GM12878 (cell line): ENCODE data around the gene UMPS. TPM values are rescaled to one million over a fixed set of nuclear protein-coding genes. Genes with fewer than 3 reads are reported as not detected.

Experiments used
- ATAC-seq: fragments of 200-7000 bp; cut with Tn5 transposase; 3 replicates; pipeline ENCODE4 v1.9.1; 2020; ENCODE audit warnings: mild to moderate bottlenecking, moderate library complexity
- BruUV-seq: library from RNA; stranded (reverse); fragments of 400-500 nt; replicated peaks from 2 replicates; lab custom pipeline; 2021; lab: Mats Ljungman, UMichigan
- CTCF ChIA-PET: fragments of 300-600 bp; sonication (Branson Sonifier 250); formaldehyde crosslinking; extraction: SDS; loops from one replicate; lab custom pipeline; 2021; ENCODE audit warnings: inconsistent platforms; lab: Yijun Ruan, JAX
- POLR2A ChIA-PET: fragments of 350-600 bp; formaldehyde crosslinking; extraction: SDS; loops from one replicate; lab custom pipeline; 2021; ENCODE audit warnings: inconsistent platforms; lab: Charles Lee
- RAD21 ChIA-PET: fragments of 300-600 bp; sonication (Branson Sonifier 250); formaldehyde crosslinking; loops from one replicate; lab custom pipeline; 2023; ENCODE audit warnings: antibody characterized with exemption; ENCODE audit not compliant: unreplicated experiment; lab: Charles Lee
- SMC1A ChIA-PET: fragments of 300-600 bp; sonication (Branson Sonifier 250); formaldehyde crosslinking; loops from one replicate; lab custom pipeline; 2023; ENCODE audit not compliant: unreplicated experiment, uncharacterized antibody; lab: Charles Lee
- DNase-seq: peaks from one replicate; pipeline ENCODE4 v3.0.0-alpha.2; 2011; ENCODE audit warnings: low read depth, low spot score
- FAIRE-seq: peaks from 3 replicates; lab custom pipeline; 2011; peaks lifted over from hg19 to GRCh38; lab: Jason Lieb, UNC
- H2AFZ ChIP-seq: 2 replicates; pipeline ENCODE4 v1.6.0; 2011; ENCODE audit warnings: low read depth, low read length, control low read depth; ENCODE audit not compliant: control insufficient read depth
- H3K27ac ChIP-seq: 2 replicates; pipeline ENCODE4 v1.5.1; 2011; ENCODE audit warnings: control low read depth; ENCODE audit not compliant: control insufficient read depth, insufficient read depth
- H3K27me3 ChIP-seq, 2 experiments: replicated peaks in 1 of 2; 2 replicates each; pipeline versions ENCODE4 v1.6.0 to v1.6.1; 2011; ENCODE audit warnings: low read length in 1 of 2; ENCODE audit not compliant: control insufficient read depth in 2 of 2, insufficient read depth in 2 of 2
- H3K36me3 ChIP-seq, 2 experiments: 2 replicates each; pipeline ENCODE4 v1.5.1; 2011; ENCODE audit warnings: low read length in 1 of 2; ENCODE audit not compliant: control insufficient read depth in 2 of 2, insufficient read depth in 2 of 2
- H3K4me1 ChIP-seq: 2 replicates; pipeline ENCODE4 v1.6.1; 2011; ENCODE audit warnings: mild to moderate bottlenecking, low read length, moderate library complexity, mixed read lengths; ENCODE audit not compliant: control insufficient read depth, insufficient read depth
- H3K4me2 ChIP-seq: 2 replicates; pipeline ENCODE4 v1.6.0; 2011; ENCODE audit warnings: control low read depth; ENCODE audit not compliant: control insufficient read depth, insufficient read depth
- H3K4me3 ChIP-seq: fragments of 200-600 bp; sonication (generic); 2 replicates; pipeline ENCODE4 v1.5.1; 2016
- H3K79me2 ChIP-seq: 2 replicates; pipeline ENCODE4 v1.6.0; 2011; ENCODE audit warnings: low read length; ENCODE audit not compliant: control insufficient read depth, insufficient read depth
- H3K9ac ChIP-seq: 2 replicates; pipeline ENCODE4 v1.8.0; 2011; ENCODE audit warnings: low read length, control low read depth, mixed read lengths; ENCODE audit not compliant: control insufficient read depth, insufficient read depth
- H3K9me3 ChIP-seq: replicated peaks from 3 replicates; pipeline ENCODE4 v1.5.1; 2011; ENCODE audit warnings: mild to moderate bottlenecking, low read length; ENCODE audit not compliant: control insufficient read depth, insufficient read depth
- H4K20me1 ChIP-seq: 2 replicates; pipeline ENCODE4 v1.6.0; 2011; ENCODE audit not compliant: control insufficient read depth, insufficient read depth
- ASH2L ChIP-seq: fragments of 300-600, 200-600 bp; sonication (generic); IDR thresholded peaks from 2 replicates; pipeline ENCODE4 v1.6.1; 2017; ENCODE audit warnings: low read depth, mild to moderate bottlenecking, borderline replicate concordance
- BRCA1 ChIP-seq: IDR thresholded peaks from 2 replicates; pipeline ENCODE4 v1.6.1; 2011; ENCODE audit warnings: low read depth, low read length, improper control_type of control experiment
- HDAC2 ChIP-seq: fragments of 200-600 bp; sonication (generic); IDR thresholded peaks from 2 replicates; pipeline ENCODE4 v1.6.1; 2017
- IRF5 ChIP-seq: fragments of 450-650 bp; IDR thresholded peaks from 2 replicates; pipeline ENCODE4 v1.6.1; 2017; ENCODE audit warnings: borderline replicate concordance
- MYB ChIP-seq: fragments of 150-350 bp; IDR thresholded peaks from 2 replicates; pipeline ENCODE4 v1.6.1; 2014; ENCODE audit warnings: mild to moderate bottlenecking, low read depth, low read length, borderline replicate concordance
- NR2C2 ChIP-seq: IDR thresholded peaks from 2 replicates; pipeline ENCODE4 v1.6.1; 2011; ENCODE audit warnings: borderline replicate concordance, low read depth; ENCODE audit not compliant: control insufficient read depth, insufficient read length
- PBX3 ChIP-seq: IDR thresholded peaks from 2 replicates; pipeline ENCODE4 v1.6.1; 2011; ENCODE audit warnings: mild to moderate bottlenecking, low read depth, low read length, moderate library complexity; ENCODE audit not compliant: insufficient replicate concordance
- RAD51 ChIP-seq: fragments of 450-650 bp; IDR thresholded peaks from 2 replicates; pipeline ENCODE4 v1.6.1; 2016; ENCODE audit warnings: moderate library complexity, mild to moderate bottlenecking, inconsistent platforms
- RBBP5 ChIP-seq: fragments of 200-600 bp; sonication (generic); conservative IDR thresholded peaks from 2 replicates; pipeline ENCODE4 v1.6.1; 2016
- SIX5 ChIP-seq: IDR thresholded peaks from 2 replicates; pipeline ENCODE4 v1.6.1; 2011; ENCODE audit warnings: mild to moderate bottlenecking, low read depth, low read length, moderate library complexity; ENCODE audit not compliant: severe bottlenecking
- SREBF1 ChIP-seq: IDR thresholded peaks from 2 replicates; pipeline ENCODE4 v1.6.1; 2012; ENCODE audit warnings: mild to moderate bottlenecking, low read length
- TARDBP ChIP-seq: IDR thresholded peaks from 2 replicates; pipeline ENCODE4 v1.6.1; 2016; ENCODE audit warnings: borderline replicate concordance
- YY1 ChIP-seq: IDR thresholded peaks from 2 replicates; pipeline ENCODE4 v1.6.1; 2011; ENCODE audit warnings: low read depth, mild to moderate bottlenecking, low read length
- ZNF217 ChIP-seq: fragments of 450-650 bp; IDR thresholded peaks from 2 replicates; pipeline ENCODE4 v1.6.1; 2017; ENCODE audit warnings: antibody characterized with exemption, mild to moderate bottlenecking
- WGBS: methylation state at CpG from one replicate; pipeline ENCODE4 v1.1.6; 2016; ENCODE audit warnings: low lambda C conversion rate; ENCODE audit not compliant: insufficient replicate concordance, insufficient coverage; ENCODE audit errors: missing lambda C conversion rate; 5-methylcytosine and 5-hydroxymethylcytosine counted together
- in situ Hi-C: fragments of 300-500 bp; cut with MboI; formaldehyde crosslinking; loops from 9 replicates; pipeline ENCODE4 v1.14.3; 2018; ENCODE audit warnings: mixed read lengths
- intact Hi-C: fragments of 100-400 bp; cut with micrococcal nuclease; formaldehyde crosslinking; loops from one replicate; pipeline ENCODE4 v1.14.2; 2022; ENCODE audit not compliant: unreplicated experiment
- polyA plus RNA-seq, 11 experiments: library from polyadenylated mRNA; depleted of rRNA in 4 of 11; unstranded in 6 of 11; stranded (reverse) in 5 of 11; fragments of >200 nt; fragmentation: Nextera tagmentation in 4 of 11; fragmentation: Illumina TruSeq in 1 of 11; extraction: Ambion mirVana in 4 of 11; extraction: Trizol in 1 of 11; gene quantifications; 1 replicate in 1 of 11; 2 replicates in 10 of 11; pipeline versions ENCODE4 v1.2.1 to v1.2.3, GENCODE V29; 2011 to 2016; ENCODE audit warnings: inconsistent platforms in 2 of 11, missing spikeins in 2 of 11, low read depth in 1 of 11
- total RNA-seq, 4 experiments: library from RNA; depleted of rRNA in 3 of 4; stranded (reverse); fragments of >200 nt in 3 of 4; fragmentation: Illumina TruSeq in 1 of 4; extraction: Trizol in 1 of 4; gene quantifications; 2 replicates each; pipeline versions ENCODE4 v1.2.1 to v1.2.3, GENCODE V29; 2013 to 2021

The UMPS gene
- total and polyA plus RNA-seq, 10 of the 15 experiments (the other 5 are each of a cell fraction or from before 2014, with no cell fraction given) = 30.6 to 82.8 (median 49.5) TPM

DNA sequence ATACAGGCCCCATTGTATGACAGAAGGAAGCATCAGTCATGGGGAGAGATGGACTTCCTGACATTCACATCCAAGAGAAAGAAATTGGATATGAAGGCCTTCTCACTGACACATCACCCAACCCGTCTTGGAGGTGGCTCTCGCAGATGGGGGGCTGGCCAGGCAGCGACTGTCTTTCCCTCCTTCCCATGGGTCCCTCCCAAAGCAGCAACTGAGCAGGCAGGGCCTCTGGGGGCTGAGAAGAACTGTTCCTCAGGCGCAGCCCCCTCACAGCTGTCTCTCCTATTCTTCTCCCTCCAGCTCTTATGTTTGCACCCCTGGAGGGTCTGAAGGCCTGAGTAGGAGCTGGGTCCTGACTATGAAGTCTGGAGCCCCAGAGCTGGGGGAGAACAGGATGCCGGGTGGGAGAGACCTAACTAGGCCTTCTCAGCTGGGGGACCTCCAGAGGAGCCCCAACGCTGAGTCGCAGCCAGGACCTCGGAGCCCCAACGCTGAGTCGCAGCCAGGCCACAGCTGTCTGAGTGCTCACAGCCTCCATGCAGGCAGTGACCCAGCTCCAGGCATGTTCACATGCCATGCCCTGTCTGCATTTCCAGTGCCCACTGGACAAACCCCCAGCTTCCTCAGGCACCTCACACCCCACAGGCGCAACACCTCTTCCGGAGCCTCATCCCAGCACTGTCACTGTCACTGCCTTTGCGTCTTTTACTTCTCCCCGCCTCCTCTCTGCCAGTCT is 29.6 kb downstream of the UMPS start (continued):
- TF ChIP-seq PBX3 (no peak), SREBF1 (no peak), YY1 (no peak), SIX5 (no peak)

- in situ Hi-C loops = loop anchor here (5.0 kb wide), 3 partner anchors 142 to 827 kb away; no protein-coding TSS in a partner anchor
- intact Hi-C loops = loop anchor here (2.0 to 5.0 kb wide), 2 partner anchors 442 to 676 kb away; no protein-coding TSS in a partner anchor
- Histone ChIP-seq H4K20me1 (no peaks in the 10 kb centered on the region), H3K9ac (no peak overlapping the region), H3K27ac (no peak overlapping the region), H2AFZ (no peak overlapping the region), H3K9me3 (no peaks in the 10 kb centered on the region), H3K27me3 (no peaks in the 10 kb centered on the region; a peak in 1 of 4 replicates), H3K4me2 (no peak overlapping the region), H3K36me3 (no peaks in the 10 kb centered on the region), H3K4me1 (no peaks in the 10 kb centered on the region), H3K79me2 (no peaks in the 10 kb centered on the region), H3K4me3 (no peak overlapping the region)
- no TSS peak for BruUV-seq
- 47% methylated on average over 2 of the region's 2 CpGs for WGBS
- FAIRE-seq (no peak), DNase-seq (no peak), ATAC-seq (no peak)
- CTCF ChIA-PET = interaction anchor here (0.6 to 14.8 kb wide), 58 partner anchors 9 to 825 kb away, joined by 3 to 551 read pairs (median 6); partner anchors contain the start of genes ITGB5 and MUC13
- RAD21 ChIA-PET = interaction anchor here (0.6 to 7.0 kb wide), 43 partner anchors 10 to 825 kb away, joined by 3 to 174 read pairs (median 4); no protein-coding TSS in a partner anchor
- SMC1A ChIA-PET = interaction anchor here (0.5 to 10.3 kb wide), 44 partner anchors 8 to 825 kb away, joined by 3 to 242 read pairs (median 5); no protein-coding TSS in a partner anchor
- POLR2A ChIA-PET = interaction anchor here (0.7 to 1.6 kb wide), 5 partner anchors 87 to 401 kb away, joined by 3 to 4 read pairs (median 3); no protein-coding TSS in a partner anchor
- TF ChIP-seq IRF5 = no peak
- no peak for TF ChIP-seq RAD51
- no peak for TF ChIP-seq NR2C2
- no peak for TF ChIP-seq HDAC2
- no peak for TF ChIP-seq BRCA1
- TF ChIP-seq PBX3 = no peak
- no peak for TF ChIP-seq ZNF217
- no peak for TF ChIP-seq TARDBP
- TF ChIP-seq RBBP5 = no peak
- TF ChIP-seq MYB = no peak
- TF ChIP-seq ASH2L = no peak
These were observed 30.3 kb downstream of the UMPS start for GRCh38 chr3:124760601-124761000.
